BJ (cell line): ENCODE measurements around the gene ARHGAP25. TPM values are rescaled to one million over a fixed set of nuclear protein-coding genes. Genes with fewer than 3 reads are reported as not detected.

ENCODE experiments used
- CTCF ChIA-PET: fragments of 350-600 bp; formaldehyde crosslinking; extraction: SDS; loops from one replicate; lab custom pipeline; 2021; ENCODE audit warnings: antibody characterized with exemption, inconsistent platforms; lab: Yijun Ruan, JAX
- POLR2A ChIA-PET: fragments of 300-600 bp; sonication (Branson Sonifier 250); formaldehyde crosslinking; extraction: SDS; loops from one replicate; lab custom pipeline; 2021; ENCODE audit warnings: antibody characterized with exemption; lab: Charles Lee
- DNase-seq: peaks from one replicate; pipeline ENCODE4 v3.0.0-alpha.2; 2011; ENCODE audit warnings: low read depth
- H3K27me3 ChIP-seq: 2 replicates; pipeline ENCODE4 v1.6.0; 2011; ENCODE audit warnings: low read length; ENCODE audit not compliant: control insufficient read depth, insufficient read depth
- H3K36me3 ChIP-seq: 2 replicates; pipeline ENCODE4 v1.5.1; 2011; ENCODE audit warnings: low read length; ENCODE audit not compliant: control insufficient read depth, insufficient read depth
- H3K4me3 ChIP-seq: 2 replicates; pipeline ENCODE4 v1.5.1; 2011; ENCODE audit warnings: low read depth, mild to moderate bottlenecking, control low read depth, low read length
- polyA plus RNA-seq: library from polyadenylated mRNA; depleted of rRNA; stranded (reverse); fragments of >200 nt; gene quantifications from 2 replicates; pipeline ENCODE4 v1.2.3, GENCODE V29; 2011
- TF ChIP-seq, protein P1 (sequence below): IDR thresholded peaks from 2 replicates; pipeline ENCODE4 v1.5.1; 2011; ENCODE audit warnings: low read depth, mild to moderate bottlenecking, control low read depth, inconsistent platforms, low read length, moderate library complexity; ENCODE audit not compliant: insufficient read depth

ARHGAP25 gene
- polyA plus RNA-seq, 1 experiment: not detected

- H3K4me3 ChIP-seq: no peak overlapping the region
- TF ChIP-seq, protein P1, sequence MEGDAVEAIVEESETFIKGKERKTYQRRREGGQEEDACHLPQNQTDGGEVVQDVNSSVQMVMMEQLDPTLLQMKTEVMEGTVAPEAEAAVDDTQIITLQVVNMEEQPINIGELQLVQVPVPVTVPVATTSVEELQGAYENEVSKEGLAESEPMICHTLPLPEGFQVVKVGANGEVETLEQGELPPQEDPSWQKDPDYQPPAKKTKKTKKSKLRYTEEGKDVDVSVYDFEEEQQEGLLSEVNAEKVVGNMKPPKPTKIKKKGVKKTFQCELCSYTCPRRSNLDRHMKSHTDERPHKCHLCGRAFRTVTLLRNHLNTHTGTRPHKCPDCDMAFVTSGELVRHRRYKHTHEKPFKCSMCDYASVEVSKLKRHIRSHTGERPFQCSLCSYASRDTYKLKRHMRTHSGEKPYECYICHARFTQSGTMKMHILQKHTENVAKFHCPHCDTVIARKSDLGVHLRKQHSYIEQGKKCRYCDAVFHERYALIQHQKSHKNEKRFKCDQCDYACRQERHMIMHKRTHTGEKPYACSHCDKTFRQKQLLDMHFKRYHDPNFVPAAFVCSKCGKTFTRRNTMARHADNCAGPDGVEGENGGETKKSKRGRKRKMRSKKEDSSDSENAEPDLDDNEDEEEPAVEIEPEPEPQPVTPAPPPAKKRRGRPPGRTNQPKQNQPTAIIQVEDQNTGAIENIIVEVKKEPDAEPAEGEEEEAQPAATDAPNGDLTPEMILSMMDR: no peak
Measured at GRCh38 chr2:68767031-68767961, 32.7 kb downstream of the ARHGAP25 start.

DNA sequence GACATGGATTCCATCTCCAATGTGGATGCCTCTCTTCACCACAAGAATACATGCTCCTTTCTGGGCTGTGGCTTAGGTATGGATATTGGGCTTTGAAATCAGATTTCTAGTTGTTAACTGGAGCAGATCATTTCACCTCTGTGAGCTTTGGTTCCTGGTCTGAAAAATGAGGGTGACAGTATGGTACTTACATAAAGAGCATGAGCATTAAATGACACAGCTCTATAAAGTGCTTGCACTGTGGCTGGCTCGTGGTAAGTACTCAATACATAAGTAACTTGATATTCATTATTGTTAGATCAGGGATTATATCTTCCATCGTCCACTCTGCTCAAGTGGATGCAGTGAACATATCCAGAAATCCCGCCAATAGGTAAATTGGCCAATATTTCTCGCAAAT lies 33.4 kb downstream of the ARHGAP25 start:
- CTCF ChIA-PET: interaction anchor here (1.1 to 1.5 kb wide), 4 partner anchors 15 to 157 kb away, joined by 3 to 4 read pairs (median 3); no protein-coding TSS in a partner anchor
- POLR2A ChIA-PET: no interaction called here
- Histone ChIP-seq H3K27me3 (no peaks in the 10 kb centered on the region), H3K36me3 (no peaks in the 10 kb centered on the region), H3K4me3 (no peak overlapping the region)
- no peak for DNase-seq
- TF ChIP-seq, protein P1: no peak

More at GRCh38 chr2:68767031-68767961, 32.7 kb downstream of the ARHGAP25 start:
- POLR2A ChIA-PET: no interaction called here
- no peaks in the 10 kb centered on the region for H3K27me3 ChIP-seq
- DNase-seq: no peak
- CTCF ChIA-PET: interaction anchor here (0.9 to 1.5 kb wide), 6 partner anchors 9 to 158 kb away, joined by 3 to 4 read pairs (median 3); no protein-coding TSS in a partner anchor
- no peaks in the 10 kb centered on the region for H3K36me3 ChIP-seq

DNA sequence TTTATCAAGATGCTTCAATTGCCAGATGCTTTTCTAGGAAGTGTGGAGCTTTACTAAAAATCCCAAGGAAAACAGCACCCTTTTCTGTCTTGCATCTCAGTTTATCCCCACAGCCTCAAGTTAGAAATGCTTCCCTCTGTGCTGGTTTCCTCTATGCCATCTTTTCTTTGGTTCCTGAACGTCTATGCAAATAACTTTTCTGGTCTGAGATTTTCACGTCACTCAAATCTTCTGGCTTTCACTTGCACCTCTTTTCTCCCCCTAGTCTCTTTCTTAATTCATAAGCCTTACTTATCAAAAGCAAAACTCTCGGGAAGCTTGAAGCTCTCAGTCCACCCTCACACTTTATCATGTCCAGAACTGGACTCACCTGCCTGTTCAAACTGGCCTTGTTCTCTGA lies 33.9 kb downstream of the ARHGAP25 start:
- ChIA-PET POLR2A (no interaction called here), CTCF (interaction anchor here (1.2 to 1.5 kb wide), 3 partner anchors 26 to 157 kb away, joined by 3 to 4 read pairs (median 3); no protein-coding TSS in a partner anchor)
- TF ChIP-seq, protein P1: no peak
- no peak for DNase-seq
- Histone ChIP-seq H3K27me3 (no peaks in the 10 kb centered on the region), H3K4me3 (no peak overlapping the region), H3K36me3 (no peaks in the 10 kb centered on the region)

- Histone ChIP-seq H3K27me3 (no peaks in the 10 kb centered on the region), H3K4me3 (no peak overlapping the region), H3K36me3 (no peaks in the 10 kb centered on the region)
- CTCF ChIA-PET: no interaction called here
- TF ChIP-seq, protein P1: no peak
- DNase-seq: no peak
- POLR2A ChIA-PET: no interaction called here
Measured at GRCh38 chr2:68768951-68769350, 34.3 kb downstream of the ARHGAP25 start.

DNA sequence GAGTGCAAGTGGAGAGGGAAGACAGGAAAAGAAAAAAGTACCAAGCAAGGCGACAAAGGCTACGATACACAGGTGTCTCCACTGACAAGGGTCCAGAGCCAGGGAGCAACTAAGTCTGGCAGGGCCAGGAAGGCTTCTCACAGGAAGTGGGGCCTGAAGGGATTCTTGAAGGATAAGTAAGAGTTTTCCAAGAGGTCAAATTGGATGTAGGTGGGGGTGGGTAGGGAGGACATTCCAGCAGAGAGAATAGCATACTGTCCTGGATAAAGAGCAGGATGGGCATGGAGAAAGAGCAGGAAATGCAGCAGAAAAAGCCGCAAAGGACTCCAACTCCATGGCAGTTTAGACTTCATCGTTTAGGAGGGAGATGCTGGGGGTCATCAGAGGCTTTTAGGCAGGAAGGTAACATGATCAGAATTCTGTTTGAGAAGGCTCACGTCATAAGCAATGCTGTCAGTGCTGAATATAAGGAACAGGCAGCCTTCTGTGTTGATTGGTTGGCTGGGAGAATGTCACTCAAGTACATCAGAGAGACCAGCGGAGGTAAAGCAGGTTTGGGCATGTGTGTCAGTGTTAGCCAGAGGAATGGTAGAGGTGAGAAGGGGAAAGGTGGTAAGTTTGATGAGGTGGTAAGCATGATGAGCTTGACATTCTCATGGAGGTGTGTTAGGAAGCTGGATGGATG lies 35.1 kb downstream of the ARHGAP25 start:
- H3K27me3 ChIP-seq: no peaks in the 10 kb centered on the region
- DNase-seq: no peak
- CTCF ChIA-PET: interaction anchor here (1.7 kb wide), 1 partner anchor 17 kb away, joined by 5 read pairs; no protein-coding TSS in a partner anchor
- TF ChIP-seq, protein P1: no peak
- no peak overlapping the region for H3K4me3 ChIP-seq
- H3K36me3 ChIP-seq: no peaks in the 10 kb centered on the region
- POLR2A ChIA-PET: no interaction called here
